K562 (cell line): ENCODE measurements around the gene GRAMD2A. TPM values are rescaled to one million over a fixed set of nuclear protein-coding genes. Genes with fewer than 3 reads are reported as not detected.

ENCODE experiments used
- ATAC-seq: fragments of 200-7000 bp; cut with Tn5 transposase; 3 replicates; pipeline ENCODE4 v1.9.1; 2020; ENCODE audit warnings: moderate library complexity
- BruUV-seq: library from RNA; stranded (reverse); fragments of 400-500 nt; replicated peaks from 2 replicates; lab custom pipeline; 2021; lab: Mats Ljungman, UMichigan
- CTCF ChIA-PET: fragments of 300-600 bp; formaldehyde crosslinking; extraction: SDS; loops from one replicate; lab custom pipeline; 2021; ENCODE audit warnings: low intra/inter-chr PET ratio; lab: Yijun Ruan, JAX
- POLR2A ChIA-PET: fragments of 300-600, 350-650 bp; sonication (Branson Sonifier 250); formaldehyde crosslinking; extraction: SDS; loops from one replicate; lab custom pipeline; 2021; ENCODE audit warnings: antibody characterized with exemption, inconsistent platforms; lab: Yijun Ruan, JAX
- DNase-seq, 4 experiments: peaks; one replicate each; pipeline versions ENCODE4 v3.0.0 to v3.0.0-alpha.2; 2011 to 2018; ENCODE audit warnings: low spot score in 3 of 4, mixed read lengths in 3 of 4; ENCODE audit errors: extremely low read depth in 1 of 4
- FAIRE-seq: peaks from 2 replicates; lab custom pipeline; 2011; peaks lifted over from hg19 to GRCh38; lab: Jason Lieb, UNC
- H2AFZ ChIP-seq: 2 replicates; pipeline ENCODE4 v1.6.0; 2011; ENCODE audit warnings: low read depth, low read length, control low read depth, inconsistent platforms
- H3K27ac ChIP-seq: fragments of 200-600 bp; 3 replicates; pipeline ENCODE4 v1.8.0; 2011; ENCODE audit warnings: low read depth, mild to moderate bottlenecking, control low read depth, inconsistent platforms, low read length, moderate library complexity, mixed read lengths; ENCODE audit errors: extremely low read depth
- H3K27me3 ChIP-seq, 2 experiments: fragments of 300-600 bp in 1 of 2; 2 replicates in 1 of 2; 3 replicates in 1 of 2; pipeline versions ENCODE4 v1.6.0 to v1.8.0; 2011; ENCODE audit warnings: inconsistent platforms in 2 of 2, low read length in 2 of 2, mild to moderate bottlenecking in 1 of 2, mixed read lengths in 1 of 2, moderate library complexity in 1 of 2; ENCODE audit not compliant: control insufficient read depth in 2 of 2, insufficient read depth in 2 of 2
- H3K36me3 ChIP-seq: fragments of 300-600 bp; 3 replicates; pipeline ENCODE4 v1.8.0; 2011; ENCODE audit warnings: mild to moderate bottlenecking, low read length, inconsistent platforms; ENCODE audit not compliant: control insufficient read depth, insufficient read depth
- H3K4me1 ChIP-seq, 2 experiments: fragments of 200-600 bp in 1 of 2; replicated peaks in 1 of 2; 2 replicates in 1 of 2; 3 replicates in 1 of 2; pipeline versions ENCODE4 v1.5.1 to v1.8.0; 2011; ENCODE audit warnings: inconsistent platforms in 2 of 2, low read length in 2 of 2, mild to moderate bottlenecking in 1 of 2, mixed read lengths in 1 of 2, moderate library complexity in 1 of 2; ENCODE audit not compliant: control insufficient read depth in 2 of 2, insufficient read depth in 2 of 2
- H3K4me2 ChIP-seq: 2 replicates; pipeline ENCODE4 v1.6.1; 2011; ENCODE audit warnings: low read length, control low read depth, inconsistent platforms, mixed read lengths; ENCODE audit not compliant: insufficient read depth
- H3K4me3 ChIP-seq: fragments of 200-600 bp; sonication (generic), shearing (Covaris generic); 2 replicates; pipeline ENCODE4 v1.5.1; 2016; ENCODE audit warnings: control low read depth, inconsistent platforms
- H3K79me2 ChIP-seq: fragments of 200-600 bp; 3 replicates; pipeline ENCODE4 v1.8.0; 2011; ENCODE audit warnings: low read length, inconsistent platforms; ENCODE audit not compliant: control insufficient read depth, insufficient read depth
- H3K9ac ChIP-seq, 2 experiments: 2 replicates each; pipeline versions ENCODE4 v1.6.0 to v1.6.1; 2011; ENCODE audit warnings: low read depth in 2 of 2, low read length in 2 of 2, control low read depth in 1 of 2, inconsistent platforms in 1 of 2, mild to moderate bottlenecking in 1 of 2, mixed read lengths in 1 of 2; ENCODE audit not compliant: insufficient read depth in 1 of 2
- H3K9me1 ChIP-seq: one replicate; pipeline ENCODE4 v1.6.0; 2011; ENCODE audit warnings: inconsistent platforms, mild to moderate bottlenecking, low read length, moderate library complexity; ENCODE audit not compliant: control insufficient read depth, insufficient read depth
- H3K9me3 ChIP-seq: replicated peaks from 2 replicates; pipeline ENCODE4 v1.5.1; 2011; ENCODE audit warnings: low read depth, low read length, inconsistent platforms; ENCODE audit not compliant: control insufficient read depth, insufficient read depth
- H4K20me1 ChIP-seq: replicated peaks from 2 replicates; pipeline ENCODE4 v1.6.1; 2011; ENCODE audit warnings: low read length, inconsistent platforms, mixed read lengths; ENCODE audit not compliant: control insufficient read depth, insufficient read depth
- ARID4B ChIP-seq: sonication (generic); formaldehyde crosslinking; IDR thresholded peaks from 2 replicates; pipeline ENCODE4 v1.8.0; 2022; ENCODE audit warnings: mild to moderate bottlenecking, missing genetic modification reagents
- NFXL1 ChIP-seq: fragments of 450-650 bp; formaldehyde crosslinking; IDR thresholded peaks from 2 replicates; pipeline ENCODE4 v1.4.0; 2021; ENCODE audit warnings: mild to moderate bottlenecking
- NR2C2 ChIP-seq, 2 experiments: fragments of 200-800 bp in 1 of 2; sonication (Bioruptor generic) in 1 of 2; sonication (generic) in 1 of 2; formaldehyde crosslinking in 1 of 2; IDR thresholded peaks; 2 replicates each; pipeline versions ENCODE4 v1.6.1 to v1.8.0; 2016 to 2022; ENCODE audit warnings: mild to moderate bottlenecking in 1 of 2, missing compliant biosample characterization in 1 of 2, missing genetic modification characterization in 1 of 2, missing genetic modification reagents in 1 of 2
- PTRF ChIP-seq: fragments of 450-650 bp; IDR thresholded peaks from 2 replicates; pipeline ENCODE4 v1.6.1; 2016; ENCODE audit warnings: mild to moderate bottlenecking, missing genetic modification characterization, missing compliant biosample characterization
- PTTG1 ChIP-seq: fragments of 450-650 bp; IDR thresholded peaks from 2 replicates; pipeline ENCODE4 v1.6.1; 2016; ENCODE audit warnings: low read depth, mild to moderate bottlenecking, missing genetic modification characterization, missing compliant biosample characterization
- RAD21 ChIP-seq, 2 experiments: fragments of 250-450 bp in 1 of 2; fragments of 450-650 bp in 1 of 2; sonication (Bioruptor Pico) in 1 of 2; formaldehyde crosslinking in 1 of 2; IDR thresholded peaks in 1 of 2; conservative IDR thresholded peaks in 1 of 2; 2 replicates each; pipeline versions ENCODE4 v1.4.0 to v1.8.0; 2020 to 2022; ENCODE audit warnings: mild to moderate bottlenecking in 2 of 2, moderate library complexity in 1 of 2
- RFX5 ChIP-seq: IDR thresholded peaks from 2 replicates; pipeline ENCODE4 v1.6.1; 2011; ENCODE audit warnings: low read depth, mild to moderate bottlenecking, improper control_type of control experiment, low read length
- SMARCB1 ChIP-seq: IDR thresholded peaks from 2 replicates; pipeline ENCODE4 v1.6.1; 2011; ENCODE audit warnings: improper control_type of control experiment, low read depth; ENCODE audit not compliant: insufficient read length
- SRSF9 ChIP-seq: fragments of 200-400 bp; formaldehyde crosslinking; IDR thresholded peaks from 2 replicates; pipeline ENCODE4 v1.6.1; 2017; ENCODE audit warnings: low read depth, low read length, borderline replicate concordance
- TRIM28 ChIP-seq: fragments of 450-650 bp; IDR thresholded peaks from 2 replicates; pipeline ENCODE4 v1.6.1; 2017
- ZNF444 ChIP-seq: fragments of 250-450 bp; sonication (Bioruptor Pico); IDR thresholded peaks from 2 replicates; pipeline ENCODE4 v1.4.0; 2020; ENCODE audit warnings: mild to moderate bottlenecking, moderate library complexity
- ZNF699 ChIP-seq: fragments of 250-450 bp; sonication (Bioruptor Pico); IDR thresholded peaks from 2 replicates; pipeline ENCODE4 v1.8.0; 2021; ENCODE audit warnings: mild to moderate bottlenecking, moderate library complexity; ENCODE audit not compliant: insufficient replicate concordance
- in situ Hi-C: fragments of 300-500 bp; cut with MboI; formaldehyde crosslinking; loops from 4 replicates; pipeline ENCODE4 v1.15.0; 2018; ENCODE audit warnings: inconsistent platforms, mixed read lengths
- intact Hi-C: fragments of 100-400 bp; cut with micrococcal nuclease; formaldehyde crosslinking; loops from 2 replicates; pipeline ENCODE4 v1.14.2; 2022
- polyA plus RNA-seq, 8 experiments: library from polyadenylated mRNA; depleted of rRNA in 4 of 8; stranded (reverse) in 5 of 8; unstranded in 3 of 8; fragments of >200 nt; fragmentation: Nextera tagmentation in 2 of 8; fragmentation: Illumina TruSeq in 1 of 8; extraction: Ambion mirVana in 2 of 8; extraction: Trizol in 1 of 8; gene quantifications; 2 replicates each; pipeline versions ENCODE4 v1.2.1 to v1.2.3, GENCODE V29; 2011 to 2014; ENCODE audit warnings: inconsistent platforms in 1 of 8, missing spikeins in 1 of 8
- total RNA-seq, 7 experiments: library from RNA; depleted of rRNA in 6 of 7; stranded (reverse); fragments of >200 nt in 6 of 7; fragmentation: Illumina TruSeq in 2 of 7; extraction: Trizol in 2 of 7; gene quantifications; 2 replicates each; pipeline versions ENCODE4 v1.2.1 to v1.2.3, GENCODE V29; 2011 to 2021; ENCODE audit warnings: low replicate concordance in 1 of 7
- TF ChIP-seq, protein P1 (sequence below), 2 experiments: fragments of 150-350 bp in 1 of 2; IDR thresholded peaks; 2 replicates each; pipeline ENCODE4 v1.6.1; 2012 to 2016; ENCODE audit warnings: low read depth in 2 of 2, low read length in 2 of 2, mild to moderate bottlenecking in 1 of 2, moderate library complexity in 1 of 2

Gene GRAMD2A
- total and polyA plus RNA-seq, 9 of the 15 experiments (the other 6 are each of a cell fraction or from before 2014, with no cell fraction given): 0.08 to 0.22 TPM; not detected in 7

- DNase-seq (no peak), FAIRE-seq (no peak), ATAC-seq (no peak)
- TF ChIP-seq, protein P1, sequence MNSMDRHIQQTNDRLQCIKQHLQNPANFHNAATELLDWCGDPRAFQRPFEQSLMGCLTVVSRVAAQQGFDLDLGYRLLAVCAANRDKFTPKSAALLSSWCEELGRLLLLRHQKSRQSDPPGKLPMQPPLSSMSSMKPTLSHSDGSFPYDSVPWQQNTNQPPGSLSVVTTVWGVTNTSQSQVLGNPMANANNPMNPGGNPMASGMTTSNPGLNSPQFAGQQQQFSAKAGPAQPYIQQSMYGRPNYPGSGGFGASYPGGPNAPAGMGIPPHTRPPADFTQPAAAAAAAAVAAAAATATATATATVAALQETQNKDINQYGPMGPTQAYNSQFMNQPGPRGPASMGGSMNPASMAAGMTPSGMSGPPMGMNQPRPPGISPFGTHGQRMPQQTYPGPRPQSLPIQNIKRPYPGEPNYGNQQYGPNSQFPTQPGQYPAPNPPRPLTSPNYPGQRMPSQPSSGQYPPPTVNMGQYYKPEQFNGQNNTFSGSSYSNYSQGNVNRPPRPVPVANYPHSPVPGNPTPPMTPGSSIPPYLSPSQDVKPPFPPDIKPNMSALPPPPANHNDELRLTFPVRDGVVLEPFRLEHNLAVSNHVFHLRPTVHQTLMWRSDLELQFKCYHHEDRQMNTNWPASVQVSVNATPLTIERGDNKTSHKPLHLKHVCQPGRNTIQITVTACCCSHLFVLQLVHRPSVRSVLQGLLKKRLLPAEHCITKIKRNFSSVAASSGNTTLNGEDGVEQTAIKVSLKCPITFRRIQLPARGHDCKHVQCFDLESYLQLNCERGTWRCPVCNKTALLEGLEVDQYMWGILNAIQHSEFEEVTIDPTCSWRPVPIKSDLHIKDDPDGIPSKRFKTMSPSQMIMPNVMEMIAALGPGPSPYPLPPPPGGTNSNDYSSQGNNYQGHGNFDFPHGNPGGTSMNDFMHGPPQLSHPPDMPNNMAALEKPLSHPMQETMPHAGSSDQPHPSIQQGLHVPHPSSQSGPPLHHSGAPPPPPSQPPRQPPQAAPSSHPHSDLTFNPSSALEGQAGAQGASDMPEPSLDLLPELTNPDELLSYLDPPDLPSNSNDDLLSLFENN (IDR thresholded peaks at IDR 0.05; ENCODE audit: low read depth in 2 of 2, low read length in 2 of 2): no peak
- TF ChIP-seq SMARCB1 (no peak), ZNF444 (CRISPR knock-in tag) (no peak), PTRF (no peak), ZNF699 (CRISPR knock-in tag) (no peak), NR2C2 (CRISPR knock-in tag; IDR thresholded peaks at IDR 0.05) (no peak), NR2C2 (tag; IDR thresholded peaks at IDR 0.05) (no peak), NFXL1 (CRISPR knock-in tag) (no peak), ARID4B (CRISPR knock-in tag) (no peak), TRIM28 (no peak), RAD21 (CRISPR knock-in tag; conservative IDR thresholded peaks at IDR 0.05 in 1 of 2, IDR thresholded peaks at IDR 0.05 in 1 of 2) (no peak), RFX5 (no peak), SRSF9 (no peak), PTTG1 (tag) (no peak)
- CTCF ChIA-PET: no interaction called here
- Histone ChIP-seq H3K4me2 (no peak overlapping the region), H3K4me3 (no peak overlapping the region), H3K79me2 (no peaks in the 10 kb centered on the region), H3K9ac (no peak overlapping the region), H3K4me1 (no peaks in the 10 kb centered on the region), H2AFZ (no peak overlapping the region), H3K9me3 (no peaks in the 10 kb centered on the region), H4K20me1 (no peaks in the 10 kb centered on the region; the same call in 1 of the 2 replicates), H3K36me3 (no peaks in the 10 kb centered on the region), H3K9me1 (no peaks in the 10 kb centered on the region), H3K27me3 (peaks cover 0 to 3% of the 10 kb centered on the region in 2 experiments; a peak in 4 of 5 replicates), H3K27ac (no peak overlapping the region)
- POLR2A ChIA-PET: interaction anchor here (0.7 to 1.2 kb wide), 3 partner anchors 11 to 338 kb away, joined by 3 to 4 read pairs (median 3); no protein-coding TSS in a partner anchor
- no TSS peak for BruUV-seq
- in situ Hi-C loops: loop anchor here (5.0 kb wide), 1 partner anchor 405 kb away; no protein-coding TSS in a partner anchor
- intact Hi-C loops: no loop called here
These were observed 50.7 kb downstream of the GRAMD2A start for GRCh38 chr15:72146934-72147333.
